GM12864 (cell line): ENCODE measurements around the gene SLCO6A1.

Experiments
- DNase-seq: peaks from one replicate; pipeline ENCODE4 v3.0.0-alpha.2; 2011; ENCODE audit warnings: low read depth
- H3K4me3 ChIP-seq: 2 replicates; pipeline ENCODE4 v1.5.1; 2011; ENCODE audit warnings: mild to moderate bottlenecking, low read depth, low read length, control low read depth
- TF ChIP-seq, protein P1 (sequence below): IDR thresholded peaks from 2 replicates; pipeline ENCODE4 v1.5.1; 2011; ENCODE audit warnings: low read depth, mild to moderate bottlenecking, moderate library complexity, low read length, control low read depth, inconsistent platforms; ENCODE audit errors: missing control alignments

SLCO6A1 gene

GRCh38 chr5:102539562-102539961 lies 40.8 kb upstream of the SLCO6A1 start:
- DNase-seq: no peak
- H3K4me3 ChIP-seq: no peak overlapping the region
- TF ChIP-seq, protein P1, sequence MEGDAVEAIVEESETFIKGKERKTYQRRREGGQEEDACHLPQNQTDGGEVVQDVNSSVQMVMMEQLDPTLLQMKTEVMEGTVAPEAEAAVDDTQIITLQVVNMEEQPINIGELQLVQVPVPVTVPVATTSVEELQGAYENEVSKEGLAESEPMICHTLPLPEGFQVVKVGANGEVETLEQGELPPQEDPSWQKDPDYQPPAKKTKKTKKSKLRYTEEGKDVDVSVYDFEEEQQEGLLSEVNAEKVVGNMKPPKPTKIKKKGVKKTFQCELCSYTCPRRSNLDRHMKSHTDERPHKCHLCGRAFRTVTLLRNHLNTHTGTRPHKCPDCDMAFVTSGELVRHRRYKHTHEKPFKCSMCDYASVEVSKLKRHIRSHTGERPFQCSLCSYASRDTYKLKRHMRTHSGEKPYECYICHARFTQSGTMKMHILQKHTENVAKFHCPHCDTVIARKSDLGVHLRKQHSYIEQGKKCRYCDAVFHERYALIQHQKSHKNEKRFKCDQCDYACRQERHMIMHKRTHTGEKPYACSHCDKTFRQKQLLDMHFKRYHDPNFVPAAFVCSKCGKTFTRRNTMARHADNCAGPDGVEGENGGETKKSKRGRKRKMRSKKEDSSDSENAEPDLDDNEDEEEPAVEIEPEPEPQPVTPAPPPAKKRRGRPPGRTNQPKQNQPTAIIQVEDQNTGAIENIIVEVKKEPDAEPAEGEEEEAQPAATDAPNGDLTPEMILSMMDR: no peak

- DNase-seq: no peak
- no peak overlapping the region for H3K4me3 ChIP-seq
- TF ChIP-seq, protein P1: no peak
Measured at GRCh38 chr5:102537011-102537410, 38.2 kb upstream of the SLCO6A1 start.

DNA sequence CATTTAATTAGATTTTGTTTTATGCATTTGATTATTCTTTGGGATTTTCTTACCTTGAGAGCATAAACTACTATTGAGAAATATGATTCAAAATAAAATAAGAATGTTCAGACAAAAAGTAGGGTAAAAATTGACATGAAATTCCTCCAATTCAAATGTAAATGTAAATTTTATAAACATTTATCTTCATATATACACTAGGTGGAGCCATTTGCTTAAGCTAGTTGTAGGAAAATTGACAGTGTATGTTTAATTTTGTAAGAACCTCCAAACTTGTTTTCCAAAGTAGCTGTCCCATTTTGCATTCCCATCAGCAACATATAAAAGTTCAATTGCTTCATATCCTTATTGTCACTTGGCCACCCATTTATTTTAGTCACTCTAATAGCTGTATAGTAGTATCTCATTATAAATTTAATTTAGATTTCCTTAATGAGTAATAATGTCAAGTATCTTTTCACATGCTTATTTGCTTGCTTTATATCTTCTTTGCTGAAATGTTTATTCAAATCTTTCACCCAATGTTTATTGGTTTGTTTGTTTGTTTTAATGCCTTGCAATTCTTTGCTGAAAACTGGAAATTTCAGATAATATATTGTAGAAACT lies 37.6 kb upstream of the SLCO6A1 start:
- no peak for DNase-seq
- TF ChIP-seq, protein P1: no peak
- no peak overlapping the region for H3K4me3 ChIP-seq

DNA sequence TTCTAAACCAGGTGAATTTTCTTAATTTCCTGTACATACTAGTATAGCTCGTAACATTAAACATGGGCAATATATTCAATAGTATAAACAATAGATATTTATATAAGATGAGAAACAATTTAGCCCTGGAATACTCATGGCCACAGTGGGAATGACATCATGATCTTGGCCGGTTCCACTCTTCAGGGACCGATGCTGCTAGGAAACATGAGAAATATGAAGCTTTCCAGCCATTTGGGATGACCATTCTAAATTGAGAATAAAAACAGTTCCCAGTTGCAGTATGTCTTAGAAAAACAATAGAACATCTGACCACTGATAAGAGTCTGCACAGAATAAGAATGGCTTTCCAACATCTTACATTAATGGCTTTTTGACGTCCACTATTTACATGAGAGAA lies 33.3 kb upstream of the SLCO6A1 start:
- TF ChIP-seq, protein P1: no peak
- no peak for DNase-seq
- H3K4me3 ChIP-seq: no peak overlapping the region

GRCh38 chr5:102531506-102531905 lies 32.7 kb upstream of the SLCO6A1 start:
- no peak for DNase-seq
- H3K4me3 ChIP-seq: no peak overlapping the region
- TF ChIP-seq, protein P1: no peak

DNA sequence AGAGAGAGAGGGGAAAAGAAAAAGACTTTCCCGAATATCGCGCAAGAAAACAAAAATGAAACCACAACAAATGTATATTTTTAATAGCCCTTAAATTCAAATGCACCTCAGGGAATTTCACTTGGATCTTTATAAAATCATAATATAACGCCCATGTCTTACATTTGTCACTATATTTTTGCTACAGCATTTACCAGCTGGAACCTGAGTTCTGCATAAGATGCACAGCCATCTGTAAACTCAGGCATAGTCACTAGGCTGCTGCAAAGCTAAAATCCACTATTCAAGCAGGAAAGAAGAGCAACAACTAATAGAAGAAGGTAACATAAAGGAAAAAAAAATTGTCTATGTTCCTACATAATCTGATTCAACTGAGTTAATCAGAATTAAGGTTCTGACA lies 30.6 kb upstream of the SLCO6A1 start:
- no peak for DNase-seq
- H3K4me3 ChIP-seq: no peak overlapping the region
- TF ChIP-seq, protein P1: no peak

- TF ChIP-seq, protein P1: no peak
- DNase-seq: no peak
- H3K4me3 ChIP-seq: no peak overlapping the region
Measured at GRCh38 chr5:102529031-102529430, 30.2 kb upstream of the SLCO6A1 start.
